Natural killer cell (primary cell): ENCODE results near the gene C1RL. TPM values are rescaled to one million over a fixed set of nuclear protein-coding genes. Genes with fewer than 3 reads are reported as not detected.
A peak's percentile ranks its signal among the peaks of the same experiment; 100 is the strongest.

ENCODE experiments used
- ATAC-seq, 3 donors: fragments of 150-1000 bp in 2 of 3; fragments of 200-7000 bp in 1 of 3; cut with Tn5 transposase; 1 replicate in 1 of 3; 2 replicates in 2 of 3; pipeline ENCODE4 v1.10.0; 2021; ENCODE audit warnings: mild to moderate bottlenecking in 2 of 3, moderate library complexity in 2 of 3
- DNase-seq, 2 donors: peaks; one replicate each; pipeline versions ENCODE4 v3.0.0 to v3.0.0-alpha.2; 2013 to 2021; ENCODE audit warnings: mixed read lengths in 1 of 2
- H3K27ac ChIP-seq: one replicate; pipeline ENCODE4 v1.5.1; 2013; ENCODE audit warnings: mild to moderate bottlenecking, low read length
- H3K27me3 ChIP-seq: one replicate; pipeline ENCODE4 v1.6.1; 2013; ENCODE audit warnings: low read length; ENCODE audit not compliant: control insufficient read depth, insufficient read depth
- H3K36me3 ChIP-seq: one replicate; pipeline ENCODE4 v1.6.1; 2013; ENCODE audit warnings: low read length; ENCODE audit not compliant: control insufficient read depth, insufficient read depth
- H3K4me1 ChIP-seq: one replicate; pipeline ENCODE4 v1.6.1; 2013; ENCODE audit warnings: low read length; ENCODE audit not compliant: control insufficient read depth, insufficient read depth
- H3K4me3 ChIP-seq: one replicate; pipeline ENCODE4 v1.5.1; 2013; ENCODE audit warnings: low read length
- H3K9me3 ChIP-seq: one replicate; pipeline ENCODE4 v1.6.1; 2013; ENCODE audit warnings: low read length; ENCODE audit not compliant: control insufficient read depth, insufficient read depth
- H3K27ac Mint-ChIP-seq, 2 donors: one replicate each; pipeline ENCODE4 v1.8.0; 2022; ENCODE audit warnings: mild to moderate bottlenecking in 2 of 2, mixed read lengths in 2 of 2, moderate library complexity in 1 of 2
- H3K27me3 Mint-ChIP-seq, 2 donors: one replicate each; pipeline ENCODE4 v1.8.0; 2022; ENCODE audit warnings: low read depth in 2 of 2, mixed read lengths in 2 of 2
- H3K36me3 Mint-ChIP-seq: one replicate; pipeline ENCODE4 v1.8.0; 2022; ENCODE audit warnings: mixed read lengths
- H3K4me1 Mint-ChIP-seq, 2 donors: one replicate each; pipeline ENCODE4 v1.8.0; 2022; ENCODE audit warnings: mixed read lengths in 2 of 2
- H3K4me3 Mint-ChIP-seq: one replicate; pipeline ENCODE4 v1.8.0; 2022; ENCODE audit warnings: mild to moderate bottlenecking, moderate library complexity, mixed read lengths
- H3K9me3 Mint-ChIP-seq, 2 donors: one replicate each; pipeline ENCODE4 v1.8.0; 2022; ENCODE audit warnings: mixed read lengths in 2 of 2
- CTCF ChIP-seq: fragments of 200-600 bp; IDR thresholded peaks from one replicate; pipeline ENCODE4 v1.8.0; 2022; ENCODE audit warnings: antibody characterized with exemption
- WGBS: methylation state at CpG from one replicate; pipeline ENCODE4 v1.1.7; 2013; ENCODE audit warnings: missing lambda C conversion rate; ENCODE audit not compliant: insufficient coverage; 5-methylcytosine and 5-hydroxymethylcytosine counted together
- intact Hi-C: fragments of 100-400 bp; cut with micrococcal nuclease; formaldehyde crosslinking; loops from one replicate; pipeline ENCODE4 v1.14.2; 2022
- total RNA-seq, 4 donors: library from RNA; stranded (reverse); fragments of 120-200 nt in 1 of 4; gene quantifications; one replicate each; pipeline versions ENCODE4 v1.2.3 to v1.2.4, GENCODE V29; 2013 to 2022

The C1RL gene
- total RNA-seq, 3 donors from 2014 or later (not counting 1 experiment from before 2014, with no cell fraction given) = 29.1 to 35.5 (median 31.0) TPM

- TF ChIP-seq CTCF = no peak
- no peak for DNase-seq
- H3K27ac ChIP-seq = no peak overlapping the region
Observed at GRCh38 chr12:7093892-7094291, 15.1 kb downstream of the C1RL start.

GRCh38 chr12:7093486-7093885, 15.5 kb downstream of the C1RL start:
- Histone ChIP-seq H3K9me3 (no peaks in the 10 kb centered on the region), H3K4me1 (peaks cover 12% of the 10 kb centered on the region), H3K36me3 (peaks cover 4% of the 10 kb centered on the region), H3K27me3 (no peaks in the 10 kb centered on the region), H3K4me3 (no peak overlapping the region), H3K27ac (no peak overlapping the region)
- no peak for ATAC-seq
- TF ChIP-seq CTCF = no peak
- WGBS = 72% methylated on average over 5 of the region's 5 CpGs
- intact Hi-C loops = loop anchor here (5.0 kb wide), 1 partner anchor 76 kb away; the partner anchor contains the start of gene LPCAT3
- Mint-ChIP-seq H3K36me3 (no peaks in the 10 kb centered on the region), H3K27me3 (no peaks in the 10 kb centered on the region), H3K27ac (no peak overlapping the region), H3K9me3 (no peaks in the 10 kb centered on the region), H3K4me3 (no peak overlapping the region), H3K4me1 (peaks cover 0 to 22% of the 10 kb centered on the region in 2 donors)
- DNase-seq = no peak

More at GRCh38 chr12:7093892-7094291, 15.1 kb downstream of the C1RL start:
- H3K9me3 ChIP-seq = no peaks in the 10 kb centered on the region
- Mint-ChIP-seq H3K4me1 (peaks cover 0 to 22% of the 10 kb centered on the region in 2 donors), H3K4me3 (no peak overlapping the region), H3K36me3 (no peaks in the 10 kb centered on the region), H3K27ac (no peak overlapping the region), H3K27me3 (no peaks in the 10 kb centered on the region), H3K9me3 (no peaks in the 10 kb centered on the region)
- 90% methylated on average over 9 of the region's 10 CpGs for WGBS
- intact Hi-C loops = loop anchor here (5.0 kb wide), 1 partner anchor 77 kb away; the partner anchor contains the start of gene LPCAT3
- H3K4me3 ChIP-seq = no peak overlapping the region
- ATAC-seq = no peak
- H3K36me3 ChIP-seq = peaks cover 5% of the 10 kb centered on the region
- no peaks in the 10 kb centered on the region for H3K27me3 ChIP-seq
- H3K4me1 ChIP-seq = peaks cover 12% of the 10 kb centered on the region

- intact Hi-C loops = loop anchor here (1.0 to 5.0 kb wide), 3 partner anchors 76 to 224 kb away; partner anchors contain the start of gene LPCAT3
- WGBS = 84% methylated on average over 7 of the region's 8 CpGs
Observed at GRCh38 chr12:7092986-7093460, 16.0 kb downstream of the C1RL start.

More at GRCh38 chr12:7092986-7093460, 16.0 kb downstream of the C1RL start:
- Histone ChIP-seq H3K27ac (no peak overlapping the region), H3K27me3 (no peaks in the 10 kb centered on the region), H3K9me3 (no peaks in the 10 kb centered on the region), H3K4me1 (peaks cover 12% of the 10 kb centered on the region), H3K4me3 (no peak overlapping the region), H3K36me3 (no peaks in the 10 kb centered on the region)
- Mint-ChIP-seq H3K4me1 (peaks cover 0 to 22% of the 10 kb centered on the region in 2 donors), H3K36me3 (no peaks in the 10 kb centered on the region), H3K4me3 (no peak overlapping the region), H3K9me3 (no peaks in the 10 kb centered on the region), H3K27ac (no peak overlapping the region), H3K27me3 (no peaks in the 10 kb centered on the region)
- ATAC-seq (peak in 1 of 3 donors; percentile 12), DNase-seq (no peak)
- no peak for TF ChIP-seq CTCF
